ENCODE measurements around the gene GATM. TPM values are rescaled to one million over a fixed set of nuclear protein-coding genes. Genes with fewer than 3 reads are reported as not detected.

The GATM gene
- total RNA-seq, 4 donors from 2014 or later, result 15.4 to 38.3 (median 25.4) TPM

- no peaks in the 10 kb centered on the region for H3K9me3 ChIP-seq
- WGBS, 2 donors (ENCODE audit: low coverage in 1 of 2), result 50 to 63% methylated on average over 1 to 3 of the region's 6 CpGs
- ATAC-seq, result no peak
- TF ChIP-seq CTCF (IDR thresholded peaks at IDR 0.05) (no peak), POLR2AphosphoS5 (IDR thresholded peaks at IDR 0.05) (no peak), EP300 (IDR thresholded peaks at IDR 0.05) (no peak), POLR2A (IDR thresholded peaks at IDR 0.05) (no peak)
- no peak overlapping the region for H3K4me3 ChIP-seq
- H3K27ac ChIP-seq, result no peak overlapping the region
- peaks cover 22% of the 10 kb centered on the region for H3K27me3 ChIP-seq
- peaks cover 0 to 9% (median 0%) of the 10 kb centered on the region in 3 donors for H3K4me1 ChIP-seq
- no peaks in the 10 kb centered on the region for H3K36me3 ChIP-seq
Observed at GRCh38 chr15:45397116-45397665, 18.8 kb upstream of the GATM start.

GRCh38 chr15:45395943-45396342 is 17.6 kb upstream of the GATM start:
- no peak for TF ChIP-seq POLR2AphosphoS5 (IDR thresholded peaks at IDR 0.05)
- TF ChIP-seq CTCF (IDR thresholded peaks at IDR 0.05), result no peak
- TF ChIP-seq POLR2A (IDR thresholded peaks at IDR 0.05), result no peak
- no peak for TF ChIP-seq EP300 (IDR thresholded peaks at IDR 0.05)
- no peak overlapping the region for H3K4me3 ChIP-seq
- peaks cover 26% of the 10 kb centered on the region for H3K27me3 ChIP-seq
- H3K36me3 ChIP-seq, result no peaks in the 10 kb centered on the region
- H3K4me1 ChIP-seq, result peaks cover 0 to under 1% (median 0%) of the 10 kb centered on the region in 3 donors
- H3K27ac ChIP-seq, result no peak overlapping the region
- H3K9me3 ChIP-seq, result no peaks in the 10 kb centered on the region
- no peak for ATAC-seq
- 71 to 76% methylated on average over 4 of the region's 4 CpGs for WGBS, 2 donors (ENCODE audit: low coverage in 1 of 2)

DNA sequence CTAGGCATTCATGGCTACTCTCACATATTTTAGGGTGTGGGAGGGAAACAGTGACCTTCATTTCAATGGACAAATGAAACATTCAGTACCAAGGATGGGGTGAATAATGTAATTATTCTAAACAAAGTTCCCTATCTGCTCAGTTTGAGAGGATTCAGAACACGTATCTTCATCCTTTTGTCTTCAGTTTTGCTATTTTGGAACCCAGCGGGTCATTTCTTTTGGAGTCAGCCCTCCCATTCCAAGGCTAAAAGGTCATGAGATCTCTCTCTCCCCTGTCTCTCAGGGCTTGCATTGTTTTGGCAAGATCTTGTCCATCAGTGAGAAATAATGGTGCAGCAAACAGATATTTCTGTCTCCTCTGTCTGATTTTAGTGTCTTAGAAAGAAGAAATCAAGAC is 16.3 kb upstream of the GATM start:
- Histone ChIP-seq H3K4me3 (no peak overlapping the region), H3K9me3 (no peaks in the 10 kb centered on the region), H3K36me3 (no peaks in the 10 kb centered on the region), H3K27ac (no peak overlapping the region), H3K27me3 (peaks cover 36% of the 10 kb centered on the region), H3K4me1 (no peaks in the 10 kb centered on the region)
- WGBS, 2 donors (ENCODE audit: low coverage in 1 of 2), result 32 to 75% methylated on average over 2 of the region's 2 CpGs
- TF ChIP-seq POLR2AphosphoS5 (IDR thresholded peaks at IDR 0.05) (no peak), EP300 (IDR thresholded peaks at IDR 0.05) (no peak), POLR2A (IDR thresholded peaks at IDR 0.05) (no peak)
- no peak for ATAC-seq

DNA sequence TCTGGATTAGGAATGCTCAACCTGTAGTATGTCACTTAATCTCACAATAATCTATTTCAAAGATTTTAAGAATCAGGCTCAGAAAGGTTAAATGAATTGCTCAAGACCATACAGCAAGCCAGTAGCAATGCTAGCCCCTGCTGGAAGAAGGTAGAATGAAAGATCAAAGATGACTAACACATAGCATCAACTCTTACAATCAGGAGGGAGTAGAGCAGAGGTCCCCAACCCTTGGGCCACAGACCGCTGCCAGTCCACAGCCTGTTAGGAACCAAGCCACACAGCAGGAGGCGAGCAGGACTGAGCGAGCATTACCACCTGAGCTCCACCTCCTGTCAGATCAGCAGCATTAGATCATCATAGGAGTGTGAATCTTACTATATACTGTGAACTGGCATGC is 15.5 kb upstream of the GATM start:
- Histone ChIP-seq H3K27me3 (peaks cover 44% of the 10 kb centered on the region), H3K27ac (no peak overlapping the region), H3K4me1 (no peaks in the 10 kb centered on the region), H3K36me3 (no peaks in the 10 kb centered on the region), H3K9me3 (no peaks in the 10 kb centered on the region), H3K4me3 (no peak overlapping the region)
- ATAC-seq, result no peak
- TF ChIP-seq CTCF (IDR thresholded peaks at IDR 0.05) (no peak), EP300 (IDR thresholded peaks at IDR 0.05) (no peak), POLR2A (IDR thresholded peaks at IDR 0.05) (no peak), POLR2AphosphoS5 (IDR thresholded peaks at IDR 0.05) (no peak)
- 72 to 80% methylated on average over 1 to 2 of the region's 3 CpGs for WGBS, 2 donors (ENCODE audit: low coverage in 1 of 2)

- no peak overlapping the region for H3K27ac ChIP-seq
- H3K27me3 ChIP-seq, result peaks cover 47% of the 10 kb centered on the region
- no peak for TF ChIP-seq POLR2A (IDR thresholded peaks at IDR 0.05)
- no peak for TF ChIP-seq CTCF (IDR thresholded peaks at IDR 0.05)
- TF ChIP-seq EP300 (IDR thresholded peaks at IDR 0.05), result no peak
- TF ChIP-seq POLR2AphosphoS5 (IDR thresholded peaks at IDR 0.05), result no peak
- no peaks in the 10 kb centered on the region for H3K36me3 ChIP-seq
- H3K4me1 ChIP-seq, result no peaks in the 10 kb centered on the region
- H3K4me3 ChIP-seq, result no peak overlapping the region
- no peak for ATAC-seq
- no peaks in the 10 kb centered on the region for H3K9me3 ChIP-seq
Observed at GRCh38 chr15:45392584-45392855, 14.2 kb upstream of the GATM start.
